Measurements from ENCODE around the gene HEXIM1. TPM values are rescaled to one million over a fixed set of nuclear protein-coding genes. Genes with fewer than 3 reads are reported as not detected.
A peak's percentile ranks its signal among the peaks of the same experiment; 100 is the strongest.

HEXIM1 gene
- total RNA-seq, 1 donor from 2014 or later, result 23.7 TPM

GRCh38 chr17:45128989-45129388 lies 19.3 kb upstream of the HEXIM1 start:
- no peak for TF ChIP-seq CTCF (IDR thresholded peaks at IDR 0.05)
- intact Hi-C loops (cut with DNase I), result loop anchor here (1.0 kb wide), 1 partner anchor 19 kb away; no protein-coding TSS in a partner anchor
- peak overlapping the region; percentile 95 to 97 for H3K27ac ChIP-seq
- DNase-seq (ENCODE audit: low spot score in 2 of 2), result no peak
- H3K4me3 ChIP-seq, result peak overlapping the region in 1 of 2 donors; percentile 29
- H3K9me3 ChIP-seq, result no peaks in the 10 kb centered on the region
- H3K27me3 ChIP-seq, result no peaks in the 10 kb centered on the region
- peaks cover 8 to 52% of the 10 kb centered on the region in 2 donors for H3K4me1 ChIP-seq
- H3K36me3 ChIP-seq, result no peaks in the 10 kb centered on the region

- Histone ChIP-seq H3K27ac (peak overlapping the region; percentile 95 to 97), H3K9me3 (no peaks in the 10 kb centered on the region), H3K4me1 (peaks cover 4 to 47% of the 10 kb centered on the region in 2 donors), H3K27me3 (no peaks in the 10 kb centered on the region), H3K4me3 (no peak overlapping the region), H3K36me3 (no peaks in the 10 kb centered on the region)
- DNase-seq (ENCODE audit: low spot score in 2 of 2), result peak in 1 of 2 donors; percentile 63
- intact Hi-C loops (cut with DNase I), result no loop called here
- no peak for TF ChIP-seq CTCF (IDR thresholded peaks at IDR 0.05)
Observed at GRCh38 chr17:45129426-45129939, 18.8 kb upstream of the HEXIM1 start.

GRCh38 chr17:45129940-45130680 lies 18.2 kb upstream of the HEXIM1 start:
- H3K27ac ChIP-seq, result peak overlapping the region; percentile 95 to 97
- peak overlapping the region in 1 of 2 donors; percentile 94 for H3K4me3 ChIP-seq
- no peaks in the 10 kb centered on the region for H3K36me3 ChIP-seq
- DNase-seq (ENCODE audit: low spot score in 2 of 2), result peak in 1 of 2 donors; percentile 63
- no peak for TF ChIP-seq CTCF (IDR thresholded peaks at IDR 0.05)
- no peaks in the 10 kb centered on the region for H3K9me3 ChIP-seq
- H3K4me1 ChIP-seq, result peaks cover 3 to 43% of the 10 kb centered on the region in 2 donors
- intact Hi-C loops (cut with DNase I), result no loop called here
- no peaks in the 10 kb centered on the region for H3K27me3 ChIP-seq

- DNase-seq (ENCODE audit: low spot score in 2 of 2), result peak in 1 of 2 donors; percentile 63
- Histone ChIP-seq H3K4me3 (peak overlapping the region; percentile 94 to 98), H3K9me3 (no peaks in the 10 kb centered on the region), H3K4me1 (peaks cover 3 to 45% of the 10 kb centered on the region in 2 donors), H3K36me3 (no peaks in the 10 kb centered on the region), H3K27me3 (no peaks in the 10 kb centered on the region), H3K27ac (peak overlapping the region; percentile 95 to 97)
- intact Hi-C loops (cut with DNase I), result no loop called here
- TF ChIP-seq CTCF (IDR thresholded peaks at IDR 0.05), result no peak
Observed at GRCh38 chr17:45130681-45131615, 17.3 kb upstream of the HEXIM1 start.

GRCh38 chr17:45131616-45132319 lies 16.5 kb upstream of the HEXIM1 start:
- H3K27me3 ChIP-seq, result no peaks in the 10 kb centered on the region
- DNase-seq (ENCODE audit: low spot score in 2 of 2), result peak in 1 of 2 donors; percentile 69
- peak overlapping the region; percentile 95 to 97 for H3K27ac ChIP-seq
- intact Hi-C loops (cut with DNase I), result loop anchor here (2.0 kb wide), 5 partner anchors 33 to 211 kb away; partner anchors contain the start of genes DCAKD and NMT1
- peak overlapping the region; percentile 94 to 98 for H3K4me3 ChIP-seq
- TF ChIP-seq CTCF (IDR thresholded peaks at IDR 0.05), result peak; percentile 81 to 98 (median 95)
- H3K36me3 ChIP-seq, result no peaks in the 10 kb centered on the region
- peaks cover 8 to 48% of the 10 kb centered on the region in 2 donors for H3K4me1 ChIP-seq
- no peaks in the 10 kb centered on the region for H3K9me3 ChIP-seq

All from ascending aorta (tissue), 2 donors.